ENCODE data around the gene KLHL18. TPM values are rescaled to one million over a fixed set of nuclear protein-coding genes. Genes with fewer than 3 reads are reported as not detected.

KLHL18 gene
- total RNA-seq, 4 donors from 2014 or later: 10.3 to 11.9 (median 10.4) TPM

- TF ChIP-seq, protein P1, sequence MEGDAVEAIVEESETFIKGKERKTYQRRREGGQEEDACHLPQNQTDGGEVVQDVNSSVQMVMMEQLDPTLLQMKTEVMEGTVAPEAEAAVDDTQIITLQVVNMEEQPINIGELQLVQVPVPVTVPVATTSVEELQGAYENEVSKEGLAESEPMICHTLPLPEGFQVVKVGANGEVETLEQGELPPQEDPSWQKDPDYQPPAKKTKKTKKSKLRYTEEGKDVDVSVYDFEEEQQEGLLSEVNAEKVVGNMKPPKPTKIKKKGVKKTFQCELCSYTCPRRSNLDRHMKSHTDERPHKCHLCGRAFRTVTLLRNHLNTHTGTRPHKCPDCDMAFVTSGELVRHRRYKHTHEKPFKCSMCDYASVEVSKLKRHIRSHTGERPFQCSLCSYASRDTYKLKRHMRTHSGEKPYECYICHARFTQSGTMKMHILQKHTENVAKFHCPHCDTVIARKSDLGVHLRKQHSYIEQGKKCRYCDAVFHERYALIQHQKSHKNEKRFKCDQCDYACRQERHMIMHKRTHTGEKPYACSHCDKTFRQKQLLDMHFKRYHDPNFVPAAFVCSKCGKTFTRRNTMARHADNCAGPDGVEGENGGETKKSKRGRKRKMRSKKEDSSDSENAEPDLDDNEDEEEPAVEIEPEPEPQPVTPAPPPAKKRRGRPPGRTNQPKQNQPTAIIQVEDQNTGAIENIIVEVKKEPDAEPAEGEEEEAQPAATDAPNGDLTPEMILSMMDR (IDR thresholded peaks at IDR 0.05; ENCODE audit: low read depth): no peak
These were observed 12.6 kb downstream of the KLHL18 start for GRCh38 chr3:47295322-47295721.

GRCh38 chr3:47295976-47296375 lies 13.2 kb downstream of the KLHL18 start:
- TF ChIP-seq, protein P1 (IDR thresholded peaks at IDR 0.05; ENCODE audit: low read depth): no peak

GRCh38 chr3:47296562-47297302 lies 14.0 kb downstream of the KLHL18 start:
- TF ChIP-seq, protein P1 (IDR thresholded peaks at IDR 0.05; ENCODE audit: low read depth): no peak

- TF ChIP-seq, protein P1 (IDR thresholded peaks at IDR 0.05; ENCODE audit: low read depth): no peak
These were observed 15.7 kb downstream of the KLHL18 start for GRCh38 chr3:47298439-47298838.

- TF ChIP-seq, protein P1 (IDR thresholded peaks at IDR 0.05; ENCODE audit: low read depth): no peak
These were observed 16.9 kb downstream of the KLHL18 start for GRCh38 chr3:47299381-47300318.

DNA sequence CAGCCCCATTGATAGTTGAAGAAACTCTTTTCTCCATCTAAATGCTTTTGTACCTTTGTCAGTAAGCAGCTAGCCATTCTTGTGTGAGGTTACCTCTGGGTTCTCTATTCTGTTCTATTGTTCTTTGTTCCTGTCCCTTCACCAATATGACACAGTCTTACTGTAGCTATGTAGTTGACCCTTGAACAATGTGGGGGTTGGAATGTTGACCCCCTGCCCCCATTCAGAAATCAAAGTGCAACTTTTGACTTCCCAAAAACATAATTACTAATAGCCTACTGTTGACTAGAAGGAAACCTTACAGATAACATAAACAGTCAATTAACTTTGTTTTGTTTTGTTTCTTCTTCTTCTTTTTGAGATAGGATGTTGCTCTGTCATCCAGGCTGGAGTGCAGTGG lies 18.7 kb downstream of the KLHL18 start:
- TF ChIP-seq, protein P1 (IDR thresholded peaks at IDR 0.05; ENCODE audit: low read depth): no peak

GRCh38 chr3:47306022-47306421 lies 23.3 kb downstream of the KLHL18 start:
- TF ChIP-seq, protein P1 (IDR thresholded peaks at IDR 0.05; ENCODE audit: low read depth): no peak
